RWPE1 (cell line): ENCODE data around the gene INMT.

Experiments used
- CTCF ChIA-PET: fragments of 350-600 bp; sonication (Branson Sonifier 250); formaldehyde crosslinking; extraction: SDS; loops from one replicate; lab custom pipeline; 2021; lab: Yijun Ruan, JAX
- POLR2A ChIA-PET: fragments of 400-600 bp; formaldehyde crosslinking; extraction: SDS; loops from one replicate; lab custom pipeline; 2020; ENCODE audit warnings: antibody characterized with exemption; ENCODE audit not compliant: low non-redundant PET; lab: Yijun Ruan, JAX
- DNase-seq: peaks from one replicate; pipeline ENCODE4 v3.0.0; 2012; ENCODE audit warnings: low spot score
- H3K27ac ChIP-seq: fragments of 450-650 bp; 2 replicates; pipeline ENCODE4 v1.5.1; 2017
- TF ChIP-seq, protein P1 (sequence below): fragments of 450-650 bp; conservative IDR thresholded peaks from 2 replicates; pipeline ENCODE4 v1.5.1; 2017; ENCODE audit warnings: low read depth, mild to moderate bottlenecking

Gene INMT

DNA sequence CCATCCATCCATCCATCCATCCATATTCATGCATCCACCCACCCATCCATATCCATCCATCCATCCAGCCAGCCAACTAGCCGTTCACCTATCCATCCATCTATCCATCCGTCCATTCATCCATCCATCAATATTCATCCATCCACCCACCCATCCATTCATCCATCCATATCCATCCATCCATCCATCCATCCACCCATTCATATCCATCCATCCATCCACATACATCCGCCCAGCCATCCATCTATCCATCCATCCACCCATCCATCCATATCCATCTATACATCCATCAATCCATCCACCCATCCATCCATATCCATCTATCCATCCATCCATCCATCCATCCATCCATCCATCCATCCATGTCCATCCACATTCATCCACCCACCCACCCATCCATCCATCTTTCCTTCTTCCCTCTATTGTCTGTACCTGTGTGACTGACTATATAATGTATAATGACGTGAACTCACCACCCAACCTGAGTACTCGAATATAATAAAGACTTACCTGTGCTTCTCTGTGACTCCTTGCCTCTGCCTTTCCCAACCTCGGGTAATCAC is 2.5 kb downstream of the INMT start:
- ChIA-PET POLR2A (no interaction called here), CTCF (no interaction called here)
- TF ChIP-seq, protein P1, sequence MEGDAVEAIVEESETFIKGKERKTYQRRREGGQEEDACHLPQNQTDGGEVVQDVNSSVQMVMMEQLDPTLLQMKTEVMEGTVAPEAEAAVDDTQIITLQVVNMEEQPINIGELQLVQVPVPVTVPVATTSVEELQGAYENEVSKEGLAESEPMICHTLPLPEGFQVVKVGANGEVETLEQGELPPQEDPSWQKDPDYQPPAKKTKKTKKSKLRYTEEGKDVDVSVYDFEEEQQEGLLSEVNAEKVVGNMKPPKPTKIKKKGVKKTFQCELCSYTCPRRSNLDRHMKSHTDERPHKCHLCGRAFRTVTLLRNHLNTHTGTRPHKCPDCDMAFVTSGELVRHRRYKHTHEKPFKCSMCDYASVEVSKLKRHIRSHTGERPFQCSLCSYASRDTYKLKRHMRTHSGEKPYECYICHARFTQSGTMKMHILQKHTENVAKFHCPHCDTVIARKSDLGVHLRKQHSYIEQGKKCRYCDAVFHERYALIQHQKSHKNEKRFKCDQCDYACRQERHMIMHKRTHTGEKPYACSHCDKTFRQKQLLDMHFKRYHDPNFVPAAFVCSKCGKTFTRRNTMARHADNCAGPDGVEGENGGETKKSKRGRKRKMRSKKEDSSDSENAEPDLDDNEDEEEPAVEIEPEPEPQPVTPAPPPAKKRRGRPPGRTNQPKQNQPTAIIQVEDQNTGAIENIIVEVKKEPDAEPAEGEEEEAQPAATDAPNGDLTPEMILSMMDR, result no peak

GRCh38 chr7:30755384-30756154 is 3.6 kb downstream of the INMT start:
- H3K27ac ChIP-seq, result no peak overlapping the region
- POLR2A ChIA-PET, result no interaction called here
- CTCF ChIA-PET, result interaction anchor here (0.7 kb wide), 1 partner anchor 108 kb away, joined by 5 read pairs; no protein-coding TSS in a partner anchor
- TF ChIP-seq, protein P1, result no peak
- no peak for DNase-seq

More for the DNA sequence above, 2.5 kb downstream of the INMT start:
- H3K27ac ChIP-seq, result no peak overlapping the region
- DNase-seq, result no peak

GRCh38 chr7:30757342-30757692 is 5.4 kb downstream of the INMT start:
- TF ChIP-seq, protein P1, result no peak
- POLR2A ChIA-PET, result no interaction called here

GRCh38 chr7:30760514-30761213 is 8.7 kb downstream of the INMT start:
- CTCF ChIA-PET, result no interaction called here

More at GRCh38 chr7:30757342-30757692, 5.4 kb downstream of the INMT start:
- DNase-seq, result no peak
- H3K27ac ChIP-seq, result no peak overlapping the region
- CTCF ChIA-PET, result no interaction called here

GRCh38 chr7:30761214-30762156 is 9.6 kb downstream of the INMT start:
- TF ChIP-seq, protein P1, result no peak
- CTCF ChIA-PET, result no interaction called here
- POLR2A ChIA-PET, result no interaction called here
- H3K27ac ChIP-seq, result no peak overlapping the region
- no peak for DNase-seq

More at GRCh38 chr7:30760514-30761213, 8.7 kb downstream of the INMT start:
- TF ChIP-seq, protein P1, result no peak
- no peak overlapping the region for H3K27ac ChIP-seq
- POLR2A ChIA-PET, result no interaction called here
- DNase-seq, result no peak
